DND-41 (cell line): ENCODE measurements around the gene NFAM1.

ENCODE experiments used
- CTCF ChIP-seq: IDR thresholded peaks from 2 replicates; pipeline ENCODE4 v1.5.1; 2012; ENCODE audit warnings: borderline replicate concordance, low read length, moderate library complexity, mild to moderate bottlenecking; ENCODE audit not compliant: poor library complexity, severe bottlenecking; ENCODE audit errors: extremely low read depth
- EZH2 ChIP-seq: IDR thresholded peaks from 3 replicates; pipeline ENCODE4 v1.6.1; 2012; ENCODE audit warnings: borderline replicate concordance, low read depth, mild to moderate bottlenecking, moderate library complexity, low read length, inconsistent platforms; ENCODE audit not compliant: severe bottlenecking

- TF ChIP-seq CTCF (no peak), EZH2 (no peak)
Observed at GRCh38 chr22:42361523-42361922, 70.7 kb downstream of the NFAM1 start.
